Lower leg skin (tissue), 3 donors: ENCODE results near the gene CCDC197.

Experiments used
- POLR2A ChIP-seq, 2 donors: fragments of 450-650 bp; IDR thresholded peaks; one replicate each; pipeline ENCODE4 v1.6.1; 2016 to 2017; ENCODE audit warnings: antibody characterized with exemption in 2 of 2, mild to moderate bottlenecking in 1 of 2, moderate library complexity in 1 of 2
- TF ChIP-seq, protein P1 (sequence below), 3 donors: fragments of 450-650 bp; IDR thresholded peaks; one replicate each; pipeline ENCODE4 v1.5.1; 2016; ENCODE audit warnings: antibody characterized with exemption in 3 of 3, mild to moderate bottlenecking in 3 of 3, moderate library complexity in 2 of 3

GRCh38 chr14:94016446-94016976, 19.4 kb downstream of the CCDC197 start:
- no peak for TF ChIP-seq POLR2A (IDR thresholded peaks at IDR 0.05)
- TF ChIP-seq, protein P1, sequence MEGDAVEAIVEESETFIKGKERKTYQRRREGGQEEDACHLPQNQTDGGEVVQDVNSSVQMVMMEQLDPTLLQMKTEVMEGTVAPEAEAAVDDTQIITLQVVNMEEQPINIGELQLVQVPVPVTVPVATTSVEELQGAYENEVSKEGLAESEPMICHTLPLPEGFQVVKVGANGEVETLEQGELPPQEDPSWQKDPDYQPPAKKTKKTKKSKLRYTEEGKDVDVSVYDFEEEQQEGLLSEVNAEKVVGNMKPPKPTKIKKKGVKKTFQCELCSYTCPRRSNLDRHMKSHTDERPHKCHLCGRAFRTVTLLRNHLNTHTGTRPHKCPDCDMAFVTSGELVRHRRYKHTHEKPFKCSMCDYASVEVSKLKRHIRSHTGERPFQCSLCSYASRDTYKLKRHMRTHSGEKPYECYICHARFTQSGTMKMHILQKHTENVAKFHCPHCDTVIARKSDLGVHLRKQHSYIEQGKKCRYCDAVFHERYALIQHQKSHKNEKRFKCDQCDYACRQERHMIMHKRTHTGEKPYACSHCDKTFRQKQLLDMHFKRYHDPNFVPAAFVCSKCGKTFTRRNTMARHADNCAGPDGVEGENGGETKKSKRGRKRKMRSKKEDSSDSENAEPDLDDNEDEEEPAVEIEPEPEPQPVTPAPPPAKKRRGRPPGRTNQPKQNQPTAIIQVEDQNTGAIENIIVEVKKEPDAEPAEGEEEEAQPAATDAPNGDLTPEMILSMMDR (IDR thresholded peaks at IDR 0.05): no peak
